Subcutaneous adipose tissue (tissue), 4 donors: ENCODE data around the gene NHSL2. TPM values are rescaled to one million over a fixed set of nuclear protein-coding genes. Genes with fewer than 3 reads are reported as not detected.

Source experiments
- total RNA-seq, 4 donors: library from RNA; depleted of rRNA; stranded (reverse); fragments of >200 nt; gene quantifications; one replicate each; pipeline ENCODE4 v1.1.0, GENCODE V29; 2016
- TF ChIP-seq, protein P1 (sequence below): fragments of 450-650 bp; IDR thresholded peaks from one replicate; pipeline ENCODE4 v1.5.1; 2016; ENCODE audit warnings: low read depth, mild to moderate bottlenecking, control low read depth, antibody characterized with exemption, moderate library complexity

Gene NHSL2
- total RNA-seq: 10 to 100 TPM in 1 of 4 donors, 1 to 10 TPM in 3; 5.6 to 12.2 (median 8.8) TPM

DNA sequence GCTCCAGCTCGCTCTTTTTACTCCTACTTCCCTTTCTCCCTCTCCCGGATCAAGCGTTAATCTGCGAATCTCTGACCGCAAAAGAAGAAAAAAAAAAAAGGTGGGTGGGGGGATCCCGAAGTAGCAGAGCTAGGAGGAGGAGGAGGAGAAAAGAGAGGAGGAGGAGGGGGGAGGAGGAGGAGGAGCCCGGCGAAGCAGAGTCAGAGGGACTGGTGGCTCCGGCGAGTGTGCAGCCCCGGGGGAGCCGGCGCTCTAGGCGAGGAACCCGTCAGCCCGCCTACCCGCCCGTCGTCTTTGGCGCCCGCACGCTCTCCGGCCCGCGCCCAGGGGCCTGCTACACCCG lies at the start of gene NHSL2:
TSS of gene NHSL2 (plus strand) at position 203 of the 343 bp plus-strand sequence.
- TF ChIP-seq, protein P1, sequence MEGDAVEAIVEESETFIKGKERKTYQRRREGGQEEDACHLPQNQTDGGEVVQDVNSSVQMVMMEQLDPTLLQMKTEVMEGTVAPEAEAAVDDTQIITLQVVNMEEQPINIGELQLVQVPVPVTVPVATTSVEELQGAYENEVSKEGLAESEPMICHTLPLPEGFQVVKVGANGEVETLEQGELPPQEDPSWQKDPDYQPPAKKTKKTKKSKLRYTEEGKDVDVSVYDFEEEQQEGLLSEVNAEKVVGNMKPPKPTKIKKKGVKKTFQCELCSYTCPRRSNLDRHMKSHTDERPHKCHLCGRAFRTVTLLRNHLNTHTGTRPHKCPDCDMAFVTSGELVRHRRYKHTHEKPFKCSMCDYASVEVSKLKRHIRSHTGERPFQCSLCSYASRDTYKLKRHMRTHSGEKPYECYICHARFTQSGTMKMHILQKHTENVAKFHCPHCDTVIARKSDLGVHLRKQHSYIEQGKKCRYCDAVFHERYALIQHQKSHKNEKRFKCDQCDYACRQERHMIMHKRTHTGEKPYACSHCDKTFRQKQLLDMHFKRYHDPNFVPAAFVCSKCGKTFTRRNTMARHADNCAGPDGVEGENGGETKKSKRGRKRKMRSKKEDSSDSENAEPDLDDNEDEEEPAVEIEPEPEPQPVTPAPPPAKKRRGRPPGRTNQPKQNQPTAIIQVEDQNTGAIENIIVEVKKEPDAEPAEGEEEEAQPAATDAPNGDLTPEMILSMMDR: no peak

- TF ChIP-seq, protein P1: no peak
These were observed 43.0 kb upstream of the NHSL2 start for GRCh38 chrX:71867680-71868079.

DNA sequence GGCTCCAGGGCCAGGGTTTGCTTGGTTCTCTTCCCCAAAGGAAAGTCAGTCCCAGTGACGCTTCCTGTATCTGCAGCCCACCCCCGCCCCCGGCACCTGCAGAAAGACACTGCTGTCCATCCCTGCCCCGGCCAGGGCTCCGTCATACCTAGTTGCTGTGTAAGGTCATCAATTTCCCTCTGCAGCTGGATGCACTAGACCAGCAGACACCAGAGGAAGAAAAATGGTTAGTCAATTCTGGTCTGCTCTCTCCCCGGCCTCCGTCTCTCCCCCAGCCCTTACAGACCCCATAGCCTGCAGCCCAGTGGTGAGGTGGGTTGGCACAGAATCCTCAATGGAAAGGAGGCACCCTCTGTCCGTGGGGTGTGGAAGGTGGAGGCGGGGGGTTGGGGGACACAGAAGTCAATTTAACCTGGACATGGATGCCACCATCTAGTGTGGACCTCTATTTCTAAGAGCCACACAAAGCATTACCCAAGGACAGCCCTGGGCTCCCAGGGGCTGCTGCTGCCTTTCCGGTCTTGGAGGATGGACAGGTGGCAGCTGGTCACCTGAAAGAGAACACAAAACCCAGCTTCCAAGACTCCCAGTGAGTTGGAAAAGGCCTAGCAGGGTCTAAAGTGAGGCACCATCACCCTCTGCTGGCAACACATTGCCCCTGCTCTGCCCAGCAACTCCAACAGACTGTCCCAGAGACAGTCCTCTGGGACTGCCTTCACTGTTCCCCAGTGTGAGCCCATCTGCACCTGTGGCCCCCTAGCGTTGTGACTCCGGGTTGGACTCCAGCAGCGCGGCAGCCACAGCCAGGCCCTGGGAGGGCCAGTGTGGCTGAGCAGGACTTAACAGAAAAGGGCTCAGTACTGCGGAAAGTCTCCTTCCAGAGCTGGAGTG lies 40.2 kb upstream of the NHSL2 start:
- TF ChIP-seq, protein P1: no peak

- TF ChIP-seq, protein P1: no peak
These were observed 39.3 kb upstream of the NHSL2 start for GRCh38 chrX:71871367-71871766.

DNA sequence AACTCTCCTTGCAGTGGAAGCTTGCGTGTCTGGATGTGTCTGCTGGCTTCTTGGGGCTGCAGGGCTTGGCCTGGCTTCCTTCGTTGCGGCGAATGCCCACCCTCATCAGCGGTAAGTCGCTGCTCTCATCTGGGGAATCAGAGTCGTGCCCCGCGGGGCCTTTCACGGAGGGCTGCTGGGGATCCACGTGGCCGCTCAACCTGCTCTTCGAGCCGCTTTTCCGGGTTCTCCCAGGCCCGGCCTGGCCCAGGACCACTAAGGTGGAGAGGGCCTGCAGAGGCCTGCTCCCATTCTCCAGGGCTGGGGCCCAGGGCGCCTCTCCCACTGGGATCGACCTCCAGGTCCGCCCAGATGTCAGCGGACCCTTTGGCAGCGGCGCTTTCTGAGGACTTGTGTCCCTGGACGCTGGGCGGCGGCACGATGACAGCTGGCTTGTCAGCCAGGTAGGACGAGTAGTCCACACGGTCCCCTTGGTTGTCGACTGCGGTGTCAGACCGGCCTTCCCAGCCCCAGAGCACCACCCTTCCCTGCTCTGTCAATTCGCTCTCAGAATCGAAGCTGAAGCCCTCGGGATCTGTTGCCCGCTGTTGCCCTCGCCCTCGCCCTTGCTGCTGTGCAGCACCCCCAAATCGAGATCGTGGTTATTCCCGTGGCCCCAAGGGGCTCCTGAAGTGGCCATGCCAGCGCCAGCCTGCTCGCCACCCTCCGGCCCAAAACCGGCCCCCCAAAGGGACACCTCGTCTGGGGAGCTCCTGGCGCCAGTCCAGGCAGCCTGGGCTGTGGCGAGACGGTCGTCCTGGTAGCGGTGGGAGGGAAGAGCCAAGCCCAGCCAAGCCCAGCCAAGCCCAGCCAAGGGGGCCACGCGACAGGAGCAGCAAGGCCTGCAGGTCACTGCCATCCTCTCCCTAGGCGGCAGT lies 37.8 kb upstream of the NHSL2 start:
- TF ChIP-seq, protein P1: no peak

GRCh38 chrX:71873459-71873833 lies 37.2 kb upstream of the NHSL2 start:
- TF ChIP-seq, protein P1: no peak

DNA sequence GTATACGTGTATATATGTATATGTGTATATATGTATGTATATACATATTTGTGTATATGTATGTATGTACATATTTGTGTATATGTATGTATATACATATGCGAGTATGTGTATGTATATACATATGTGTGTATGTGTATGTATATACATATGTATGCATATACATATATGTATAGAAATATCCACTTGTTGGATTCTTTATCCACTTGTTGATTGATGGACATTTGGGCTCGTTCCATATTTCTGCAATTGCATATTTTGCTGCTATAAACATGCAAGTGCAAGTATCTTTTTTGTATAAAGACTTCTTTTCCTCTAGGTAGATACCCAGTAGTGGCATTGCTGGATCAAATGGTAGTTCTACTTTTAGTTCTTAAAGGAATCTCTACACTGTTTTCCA lies 25.5 kb upstream of the NHSL2 start:
- TF ChIP-seq, protein P1: no peak
